HG02884 (cell line): ENCODE data around the gene PRIMA1.

Source experiments
- ATAC-seq: cut with Tn5 transposase; IDR thresholded peaks from one replicate; pipeline ENCODE4 v1.9.1; 2021; ENCODE audit warnings: mild to moderate bottlenecking, moderate library complexity; ENCODE audit not compliant: unreplicated experiment

PRIMA1 gene

DNA sequence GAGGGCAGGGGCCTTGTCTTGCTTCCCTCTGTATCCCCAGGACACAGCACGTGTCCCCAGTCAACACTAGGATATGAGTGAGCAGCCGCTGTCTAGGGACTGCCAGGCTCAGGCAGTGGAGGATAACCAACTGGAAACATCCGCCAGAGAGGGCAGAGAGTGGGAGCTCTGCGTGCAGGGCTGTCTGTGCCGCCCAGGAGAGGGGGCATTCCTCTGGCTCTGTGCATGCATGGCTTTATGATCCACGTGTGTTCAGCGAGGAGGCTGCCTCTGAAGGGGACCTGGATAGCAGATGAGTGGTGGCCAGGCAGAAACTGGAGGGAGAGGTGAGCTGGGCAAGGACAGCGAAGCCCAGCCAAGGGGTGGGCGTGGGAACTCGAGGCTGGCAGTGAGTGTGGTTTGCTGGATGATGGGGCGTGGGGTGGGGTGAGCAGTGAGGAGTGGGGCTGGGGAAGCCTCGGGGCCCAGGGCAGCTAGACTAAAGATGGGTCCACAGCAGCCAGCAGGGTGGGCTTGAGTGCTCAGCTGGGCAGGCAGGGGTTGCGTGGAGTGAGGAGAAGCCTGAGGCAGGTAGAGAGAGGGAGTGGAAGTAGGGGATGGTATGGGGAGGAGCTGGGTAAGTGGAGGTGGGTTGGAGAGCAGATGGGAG lies 72.9 kb downstream of the PRIMA1 start:
- ATAC-seq, result no peak

DNA sequence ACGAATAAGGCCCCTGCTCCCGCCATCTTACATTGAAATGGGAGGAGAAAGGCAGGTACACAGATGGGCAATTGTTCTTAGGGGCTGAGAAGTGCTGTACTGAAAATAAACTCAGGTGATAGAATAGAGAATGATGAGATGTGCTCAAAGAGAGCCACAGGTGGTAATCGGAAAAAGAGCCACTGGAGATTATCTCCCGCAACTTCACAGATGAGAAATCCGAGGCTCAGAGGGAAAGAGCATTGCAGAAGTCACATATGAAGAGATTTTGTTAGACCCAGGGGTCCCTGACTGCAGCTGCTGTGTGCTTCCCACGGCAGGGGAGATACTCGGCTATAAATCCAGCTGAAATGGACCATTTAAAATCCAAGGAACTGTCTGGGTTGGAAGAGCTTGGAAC lies 73.7 kb downstream of the PRIMA1 start:
- ATAC-seq, result no peak

DNA sequence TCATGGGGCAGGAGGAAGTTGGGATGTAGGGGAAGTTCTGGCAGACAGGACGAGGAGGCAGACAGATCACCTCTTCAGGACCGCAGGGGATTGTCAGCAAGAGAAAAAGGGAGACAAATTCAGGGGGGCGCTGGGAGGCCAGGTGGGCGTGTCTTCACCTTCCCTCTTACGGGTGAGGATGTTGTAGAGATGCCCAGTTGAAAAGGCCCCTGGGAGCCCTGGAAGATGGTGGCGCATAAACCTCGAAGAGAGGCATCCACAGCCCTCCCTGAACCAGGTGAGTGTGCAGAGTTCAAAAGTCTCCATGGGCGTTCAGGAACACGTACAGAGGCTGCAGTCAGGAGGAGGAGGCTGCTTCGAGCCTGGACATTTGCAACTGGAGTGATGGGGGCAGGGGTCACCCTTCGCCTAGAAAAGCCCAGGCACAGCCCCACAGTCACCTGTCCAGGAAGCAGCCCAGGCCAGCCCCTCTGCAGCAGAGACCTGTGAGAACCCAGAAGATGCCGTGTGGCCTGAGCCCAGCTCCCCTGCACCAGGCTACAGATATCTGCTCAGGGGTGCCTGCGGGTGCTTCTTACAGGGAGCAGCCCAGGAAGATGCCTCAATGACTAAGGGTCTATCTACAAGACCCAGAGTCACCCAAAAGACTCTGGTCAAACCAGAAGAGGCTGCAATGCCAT lies 74.4 kb downstream of the PRIMA1 start:
- no peak for ATAC-seq

DNA sequence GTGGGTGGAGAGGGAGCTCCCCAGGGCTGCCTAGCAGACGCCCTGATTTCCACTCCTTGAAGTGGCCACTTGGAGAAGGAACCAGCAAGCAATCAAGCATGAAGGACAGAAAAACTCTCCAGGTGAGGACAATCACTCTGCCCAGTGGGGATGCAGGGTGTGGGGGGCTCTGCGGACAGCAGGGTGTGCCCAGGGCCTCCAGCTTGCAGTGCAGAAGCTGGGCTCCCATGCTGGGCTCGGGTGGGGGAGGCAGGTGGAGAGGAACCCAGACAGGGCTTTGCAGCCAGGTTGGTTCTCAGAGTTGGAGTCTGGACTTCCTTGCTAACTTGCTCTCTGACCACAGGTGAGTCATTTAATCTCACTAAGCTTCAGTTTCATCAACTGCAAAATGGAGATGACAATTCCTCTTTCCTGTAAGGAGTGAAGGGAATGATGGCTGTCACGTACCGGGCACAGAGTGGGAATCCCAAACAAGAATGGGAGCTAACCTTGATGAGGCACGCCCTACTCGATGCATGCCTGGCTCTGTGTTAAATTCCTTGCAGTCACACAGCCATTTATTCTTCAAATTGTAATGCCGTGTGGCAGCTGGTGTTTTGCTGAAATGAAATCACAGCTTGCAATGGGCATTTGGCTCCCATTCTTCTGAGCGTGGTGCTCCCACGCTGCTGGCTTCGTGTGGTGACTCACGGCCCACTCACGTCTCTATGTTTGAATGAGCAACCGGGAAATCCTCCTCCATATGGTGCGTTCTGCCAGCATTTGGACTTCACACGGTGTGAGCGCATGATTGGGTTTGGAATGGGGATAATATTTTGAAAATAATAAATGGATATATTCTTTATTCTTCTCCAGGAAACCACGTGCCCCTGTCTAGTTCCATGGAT lies 75.2 kb downstream of the PRIMA1 start:
- ATAC-seq, result no peak

DNA sequence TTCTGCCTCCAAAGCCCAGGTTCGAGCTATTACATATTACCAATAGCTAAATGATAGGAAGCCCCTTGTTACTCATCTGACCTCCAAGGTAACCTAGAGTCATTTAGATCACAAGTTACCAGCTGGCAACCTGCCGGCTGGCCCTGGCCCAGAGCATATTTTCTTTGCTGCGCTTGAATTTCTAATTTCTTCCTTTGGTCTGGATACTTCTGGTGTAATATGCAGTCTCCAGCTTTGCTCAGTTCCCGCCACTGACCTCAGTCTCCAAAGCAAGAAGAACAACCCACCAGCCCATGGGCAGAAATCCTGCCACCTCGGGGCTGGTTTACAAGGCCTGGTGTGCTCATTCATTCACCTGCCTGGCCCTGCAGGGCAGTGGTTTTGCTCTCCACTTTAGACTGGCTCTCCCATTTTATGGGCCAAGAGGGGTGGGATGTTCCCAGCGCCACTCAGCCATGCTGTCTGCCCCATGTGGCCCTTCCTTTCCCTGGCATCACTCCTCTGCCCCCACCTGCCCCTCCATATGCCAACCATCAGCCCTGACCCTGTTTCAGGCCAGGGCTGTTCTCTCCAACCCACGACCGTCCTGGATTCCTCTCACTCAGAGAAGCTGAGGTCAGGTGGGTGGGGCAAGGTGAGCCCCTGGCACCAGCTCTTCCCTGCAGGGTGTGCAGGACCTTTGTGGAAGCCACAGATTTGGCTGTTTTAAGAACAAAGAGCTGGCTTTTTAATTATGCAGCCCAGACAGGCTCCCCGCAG lies 76.0 kb downstream of the PRIMA1 start:
- no peak for ATAC-seq

DNA sequence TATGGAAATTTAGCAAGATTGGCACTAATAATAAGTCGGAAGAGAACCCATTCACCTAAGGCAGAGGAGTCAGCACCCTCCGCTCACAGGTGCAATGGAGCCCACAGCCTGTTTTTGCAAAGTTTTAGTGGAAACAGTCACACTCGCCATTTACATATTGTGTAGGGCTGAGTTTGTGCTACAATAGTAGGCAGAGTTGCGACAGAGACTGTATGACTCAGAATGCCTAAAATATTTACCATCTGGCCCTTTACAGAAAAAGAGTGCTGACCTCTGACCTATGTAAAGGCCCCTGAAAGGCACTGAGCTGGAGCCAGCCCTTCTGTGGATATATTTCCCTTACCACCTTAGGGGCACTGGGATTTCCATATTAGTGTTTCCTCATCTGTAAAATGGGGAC lies 79.0 kb downstream of the PRIMA1 start:
- ATAC-seq, result no peak

DNA sequence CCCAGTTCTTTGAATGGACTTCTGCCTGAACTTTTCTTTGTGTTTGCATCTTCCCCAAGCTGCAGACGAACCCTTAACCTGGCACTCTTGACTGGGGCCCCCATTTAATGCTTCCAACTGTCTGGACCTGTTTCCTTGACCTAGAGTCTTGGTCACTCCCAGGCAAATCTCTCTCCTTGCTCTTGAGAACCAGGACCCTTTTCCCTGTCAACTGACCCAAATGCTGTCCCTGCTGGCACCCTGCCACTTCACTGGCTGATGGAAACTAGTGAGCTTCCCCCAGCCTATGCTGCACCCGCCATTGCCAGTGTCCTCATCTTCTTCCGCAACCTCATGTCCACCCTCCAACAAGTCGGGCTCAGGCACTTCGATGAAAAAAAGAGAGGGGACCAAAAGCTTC lies 79.5 kb downstream of the PRIMA1 start:
- no peak for ATAC-seq

DNA sequence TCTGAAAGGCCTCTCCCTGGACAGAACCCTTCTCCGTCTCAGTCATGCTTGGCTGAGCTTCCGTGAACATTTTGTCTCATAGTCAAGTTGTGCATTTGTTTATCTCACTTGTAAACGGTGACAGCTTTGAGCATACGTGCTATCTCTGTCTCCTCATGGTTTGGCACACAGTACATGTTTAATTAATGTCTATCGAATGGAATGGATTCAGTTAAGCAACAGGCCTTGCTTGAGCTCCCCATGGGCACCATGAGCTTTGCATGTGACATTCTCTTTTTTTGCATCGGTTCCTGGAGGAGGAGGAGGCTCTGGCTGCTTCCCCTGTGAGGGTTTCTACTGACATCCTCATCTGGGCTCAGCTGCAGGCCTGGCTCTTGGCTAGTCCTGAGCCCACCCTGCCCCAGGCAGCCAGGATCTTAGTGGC lies 80.0 kb downstream of the PRIMA1 start:
- ATAC-seq, result no peak

DNA sequence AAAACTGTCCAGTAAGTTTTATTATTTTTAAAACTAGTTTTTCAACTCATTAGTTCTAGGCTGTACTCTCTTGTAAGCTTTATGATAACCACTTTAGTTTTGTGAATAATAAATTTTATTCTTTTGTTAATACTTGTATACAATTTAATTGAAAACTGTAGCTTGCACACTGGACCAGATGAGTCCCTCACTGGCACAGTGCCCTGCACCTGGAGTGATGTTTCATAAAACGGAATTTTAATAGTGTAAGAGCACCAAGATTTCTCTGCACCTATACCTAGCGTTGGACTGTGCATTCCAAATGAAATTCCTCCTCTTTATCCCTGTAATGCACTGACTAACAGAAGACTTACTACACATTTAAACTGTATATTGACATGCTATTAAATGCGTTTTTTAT lies 80.8 kb downstream of the PRIMA1 start:
- ATAC-seq, result no peak

DNA sequence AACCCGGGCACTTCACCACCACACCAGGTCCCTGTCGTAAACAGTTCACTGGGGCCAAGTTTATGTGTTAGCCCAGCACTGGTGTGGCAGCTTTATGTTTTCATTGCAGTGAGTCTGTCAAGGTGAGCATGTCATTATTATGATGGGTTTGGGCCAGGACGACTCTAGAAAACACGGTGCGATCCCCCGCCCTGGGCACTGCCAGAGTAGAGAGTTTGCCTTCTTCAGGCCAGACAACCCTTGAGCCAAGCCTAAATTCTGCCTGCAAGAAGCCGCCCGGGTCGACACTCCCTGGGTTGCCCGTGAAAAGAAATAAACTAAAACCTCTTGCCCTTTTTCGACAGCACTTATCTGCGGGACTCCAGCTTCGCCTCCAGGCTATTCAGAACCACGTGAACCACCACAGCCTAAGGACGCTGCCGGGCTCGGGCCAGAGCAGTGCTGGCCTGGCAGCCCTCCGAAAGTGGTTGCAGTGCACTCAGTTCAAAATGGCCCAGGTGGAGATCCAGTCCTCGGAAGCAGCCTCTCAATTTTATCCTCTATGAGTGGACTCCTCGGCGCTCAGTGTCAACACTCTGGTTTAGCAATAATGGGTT lies 81.8 kb downstream of the PRIMA1 start:
- no peak for ATAC-seq

DNA sequence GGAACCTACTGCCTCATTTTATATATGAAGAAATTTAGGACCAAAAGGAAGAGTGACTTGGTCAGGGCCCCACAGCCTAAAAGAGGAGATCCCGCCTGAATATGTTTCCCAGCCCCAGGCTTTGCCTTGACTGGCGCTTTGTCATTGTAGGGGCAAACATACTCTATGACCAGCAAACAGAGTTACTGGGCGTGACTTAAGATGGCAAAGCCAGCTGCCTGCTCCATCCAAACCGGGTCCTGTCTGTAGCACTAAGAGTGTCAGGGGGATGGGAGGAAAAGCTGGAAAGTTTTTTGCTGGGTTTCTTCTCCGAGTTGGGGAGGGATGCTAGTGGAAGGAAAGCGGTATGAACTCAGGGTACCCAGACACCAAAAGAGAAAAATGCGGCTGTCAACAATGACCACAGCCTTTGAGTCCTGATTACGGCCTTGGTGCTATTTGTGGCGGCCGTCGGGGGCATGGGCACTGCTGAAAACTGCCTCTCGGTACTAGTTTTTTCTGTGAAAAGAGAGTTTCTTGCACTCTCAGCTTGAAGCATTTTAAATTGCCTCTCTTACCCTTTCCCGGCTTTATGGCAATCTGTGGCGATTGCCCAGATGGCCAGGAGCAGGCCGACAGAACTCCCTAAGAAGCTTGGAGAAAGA lies 82.7 kb downstream of the PRIMA1 start:
- no peak for ATAC-seq

DNA sequence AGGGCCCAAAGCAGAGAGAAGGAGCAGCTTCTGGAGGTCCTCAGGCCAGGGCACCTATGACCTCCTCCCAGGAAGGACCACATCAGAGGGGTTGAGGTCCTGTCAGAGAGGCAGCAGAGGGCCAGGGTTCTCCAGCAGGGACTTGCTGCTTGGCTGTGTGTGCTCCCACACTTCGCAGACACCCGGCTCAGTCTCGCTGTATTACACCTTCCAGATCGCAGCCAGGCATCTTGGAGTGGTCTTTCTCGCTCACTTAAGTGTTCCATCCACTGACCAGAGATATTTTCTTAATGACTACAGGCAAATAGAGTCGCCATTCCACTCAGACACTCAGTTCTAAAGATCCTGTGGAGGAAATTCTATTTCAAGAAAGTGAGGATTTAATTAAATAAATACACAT lies 84.3 kb downstream of the PRIMA1 start:
- ATAC-seq, result no peak

DNA sequence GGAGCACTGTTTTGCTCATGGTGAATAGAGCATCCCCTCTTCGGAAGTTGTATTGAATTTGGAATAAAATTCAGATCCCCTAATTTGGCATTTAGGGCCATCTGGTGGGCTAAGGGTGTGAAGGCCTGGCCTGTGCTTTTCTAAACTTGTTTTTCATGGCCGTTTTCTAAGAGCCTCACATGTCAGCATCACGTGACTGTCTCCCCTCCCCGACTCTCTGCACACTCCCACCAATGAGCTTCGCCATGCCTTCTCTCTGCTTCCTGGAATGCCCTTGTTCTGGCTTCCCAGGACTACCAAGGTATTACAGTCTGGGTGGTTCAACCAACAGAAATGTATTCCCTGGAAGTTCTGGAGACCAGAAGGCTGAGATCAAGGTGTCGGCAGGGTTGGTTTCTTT lies 85.3 kb downstream of the PRIMA1 start:
- no peak for ATAC-seq

DNA sequence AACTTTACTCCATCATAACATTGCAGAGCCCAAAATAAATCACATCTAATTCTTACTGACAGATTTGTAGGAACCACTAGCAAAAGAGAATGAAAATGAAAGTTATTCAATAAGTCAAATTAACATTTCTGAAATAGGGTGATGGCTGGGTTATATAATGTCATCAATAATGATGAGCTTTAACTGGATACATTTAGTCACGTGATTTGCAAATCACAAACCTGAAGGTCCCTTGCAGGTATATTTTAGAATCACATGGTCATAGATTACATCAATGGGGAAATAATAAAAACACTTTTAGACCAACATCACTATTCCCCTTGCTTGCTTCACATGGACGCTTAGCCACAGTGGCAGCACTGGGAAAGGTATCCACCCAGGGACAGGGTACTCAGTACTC lies 86.7 kb downstream of the PRIMA1 start:
- ATAC-seq, result no peak

DNA sequence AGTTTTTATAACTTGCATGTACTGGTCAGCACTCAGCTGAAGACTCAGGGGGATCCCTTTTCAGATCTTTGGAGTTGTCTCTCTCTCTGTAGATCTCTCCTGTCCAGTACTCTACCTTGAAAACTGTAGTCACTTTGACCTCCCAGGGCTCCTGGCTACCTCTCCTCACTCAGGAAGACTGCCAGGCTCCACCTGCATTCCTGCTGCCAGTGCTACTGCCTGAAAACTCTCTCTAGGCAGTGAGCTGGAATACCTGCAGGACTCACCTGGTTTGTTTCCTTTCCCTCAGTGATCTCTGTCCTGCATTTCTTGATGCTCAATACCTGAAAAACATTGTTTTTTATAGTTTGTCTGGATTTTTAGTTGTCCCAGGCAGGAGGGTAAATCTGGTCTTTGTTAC lies 87.4 kb downstream of the PRIMA1 start:
- ATAC-seq, result no peak

DNA sequence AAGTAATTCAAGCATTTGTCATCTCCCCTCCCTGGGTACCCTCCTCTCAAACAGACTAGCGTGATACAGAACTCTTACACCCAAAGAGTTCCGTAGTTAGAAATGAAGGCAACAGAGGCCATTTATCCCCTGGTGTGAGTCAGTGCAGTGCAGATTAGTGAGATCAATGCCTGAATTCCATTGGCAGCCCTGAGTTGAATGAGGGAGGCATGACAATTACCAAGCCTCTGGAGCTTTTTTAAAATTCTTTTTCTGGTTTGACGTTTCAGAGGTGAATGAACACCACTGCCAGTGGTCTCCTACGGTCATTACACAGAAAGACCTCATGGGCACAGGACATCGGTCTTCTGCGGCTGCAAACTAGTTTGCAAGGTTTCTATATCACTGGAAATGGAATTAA lies 94.4 kb downstream of the PRIMA1 start:
- ATAC-seq, result no peak

DNA sequence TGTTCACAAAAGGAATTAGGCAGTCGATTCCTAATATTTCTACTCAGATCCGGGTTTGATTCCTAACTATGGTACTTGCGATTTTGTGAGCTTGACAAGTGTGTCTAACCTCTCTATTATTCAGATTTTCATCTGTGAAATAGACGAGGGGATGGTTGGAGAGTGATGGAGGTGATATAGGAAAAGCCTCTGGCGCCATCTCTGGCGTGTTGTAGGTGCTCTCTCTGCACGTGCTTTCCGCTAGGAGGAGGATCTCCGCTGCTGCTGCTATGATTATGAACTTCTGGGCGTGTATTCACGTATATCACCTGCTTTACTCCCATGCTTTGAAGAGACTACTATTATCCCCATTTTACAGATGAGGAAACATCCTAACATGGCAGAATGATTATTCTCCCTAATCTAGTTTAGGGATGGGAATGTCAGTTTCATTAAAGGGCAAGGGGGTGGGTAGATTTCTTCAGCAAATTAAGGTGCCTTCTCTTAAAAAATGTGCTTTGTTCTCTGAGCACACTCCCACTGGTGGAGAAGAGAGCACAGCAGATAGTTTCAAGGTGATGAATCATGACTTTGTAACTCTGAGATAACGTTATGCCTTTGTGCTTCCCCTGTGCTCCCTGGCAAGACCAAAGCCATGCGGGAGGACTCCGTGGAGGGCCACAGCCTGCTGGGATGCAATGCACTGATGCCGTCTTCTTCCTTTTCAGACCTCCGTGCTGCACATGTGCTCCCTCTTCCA lies 97.1 kb downstream of the PRIMA1 start:
- no peak for ATAC-seq

DNA sequence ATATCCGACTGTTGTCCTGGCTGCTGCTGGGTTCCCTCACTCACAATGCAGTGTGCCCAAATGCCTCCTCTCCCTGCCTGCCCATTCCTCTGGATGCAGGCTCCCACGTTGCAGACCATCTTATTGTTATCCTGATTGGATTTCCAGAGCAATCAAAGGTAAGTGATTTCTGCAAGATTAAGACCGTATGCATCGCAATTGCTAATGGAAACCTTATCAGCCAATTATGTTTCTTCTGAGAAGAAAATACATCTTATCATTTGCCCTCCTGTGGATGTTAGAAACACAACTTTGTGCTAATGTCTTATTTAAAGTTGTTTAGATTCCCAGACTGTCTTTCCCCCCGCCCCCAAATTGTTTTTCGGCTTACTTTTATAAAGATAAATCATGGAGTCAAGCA lies 98.1 kb downstream of the PRIMA1 start:
- no peak for ATAC-seq

DNA sequence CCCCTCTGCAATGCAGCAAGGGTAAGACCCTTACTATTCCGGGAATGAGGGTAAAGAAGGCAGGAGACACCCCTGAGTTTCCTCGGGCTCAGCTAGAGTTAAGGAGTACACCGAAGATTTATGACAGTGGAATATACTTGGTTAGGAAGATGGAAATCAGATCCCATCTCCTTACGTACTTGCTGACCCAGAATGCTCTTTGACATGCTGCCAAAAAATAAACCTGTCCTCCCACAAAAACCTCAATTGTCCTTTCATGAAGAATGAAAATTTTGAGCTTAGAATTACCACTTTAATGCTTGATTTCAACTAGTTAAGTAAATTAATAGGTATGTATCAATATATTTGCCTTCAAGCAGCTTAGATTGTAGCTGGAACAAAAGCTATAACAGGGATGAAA lies 99.5 kb downstream of the PRIMA1 start:
- no peak for ATAC-seq

DNA sequence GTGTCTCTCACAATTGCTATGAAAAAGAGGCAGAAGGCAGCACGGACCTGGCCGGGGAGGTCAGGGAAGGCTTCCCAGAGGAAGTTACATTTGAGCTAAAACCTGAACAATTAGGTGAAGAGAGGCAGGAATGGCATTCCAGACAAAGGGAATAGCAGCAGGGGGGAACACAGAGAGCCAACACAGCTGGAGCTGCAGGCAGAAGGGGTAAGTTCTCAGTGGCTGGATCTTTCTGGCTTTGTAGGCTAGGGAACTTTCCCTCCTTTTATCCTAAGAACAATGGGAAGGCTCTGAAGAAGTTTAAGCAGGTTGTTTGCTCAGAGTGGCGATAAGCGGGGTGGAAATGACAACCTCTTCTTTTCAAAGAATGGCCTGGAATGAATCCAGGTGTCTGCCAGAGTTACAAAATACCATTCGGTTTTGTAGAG lies 100.0 kb downstream of the PRIMA1 start:
- ATAC-seq, result no peak
